Stomach (tissue), 4 donors: Measurements from ENCODE around the gene SYNPO2.
"Not testable (repeated sequence)": the region's sequence is repeated elsewhere in the genome, so short reads cannot be mapped to it uniquely, and the experiment has no call there.

Source experiments
- CTCF ChIP-seq, 7 experiments: fragments of 450-650 bp in 4 of 7; fragments of 200-600 bp in 3 of 7; sonication (generic) in 3 of 7; IDR thresholded peaks; one replicate each; pipeline ENCODE4 v1.5.1; 2016 to 2019; ENCODE audit warnings: antibody characterized with exemption in 7 of 7, control low read depth in 2 of 7, mild to moderate bottlenecking in 1 of 7
- EP300 ChIP-seq: sonication (generic); formaldehyde crosslinking; IDR thresholded peaks from one replicate; pipeline ENCODE4 v1.6.1; 2017; ENCODE audit warnings: antibody characterized with exemption
- POLR2A ChIP-seq, 4 donors: fragments of 450-650 bp; IDR thresholded peaks; one replicate each; pipeline ENCODE4 v1.6.1; 2016; ENCODE audit warnings: antibody characterized with exemption in 4 of 4, control low read depth in 2 of 4, mild to moderate bottlenecking in 1 of 4, moderate library complexity in 1 of 4
- POLR2AphosphoS5 ChIP-seq, 3 donors: sonication (generic); formaldehyde crosslinking; IDR thresholded peaks; one replicate each; pipeline ENCODE4 v1.6.1; 2016; ENCODE audit warnings: antibody characterized with exemption in 3 of 3

- not testable (repeated sequence) for TF ChIP-seq EP300; CTCF (IDR thresholded peaks at IDR 0.05); POLR2A (IDR thresholded peaks at IDR 0.05); POLR2AphosphoS5 (IDR thresholded peaks at IDR 0.05)
Measured at GRCh38 chr4:119003001-119003400, 114.3 kb downstream of the SYNPO2 start.
